ENCODE measurements around the gene GZF1.
A peak's percentile ranks its signal among the peaks of the same experiment; 100 is the strongest.

Gene GZF1

GRCh38 chr20:23407781-23408464, 45.9 kb downstream of the GZF1 start:
- DNase-seq (ENCODE audit: low read depth in 2 of 2): no peak

- DNase-seq (ENCODE audit: low read depth in 2 of 2): no peak
Measured at GRCh38 chr20:23408957-23409356, 47.0 kb downstream of the GZF1 start.

- no peak for DNase-seq (ENCODE audit: low read depth in 2 of 2)
Measured at GRCh38 chr20:23409800-23410199, 47.8 kb downstream of the GZF1 start.

- no peak for DNase-seq (ENCODE audit: low read depth in 2 of 2)
Measured at GRCh38 chr20:23410916-23411695, 49.1 kb downstream of the GZF1 start.

GRCh38 chr20:23412026-23412425, 50.0 kb downstream of the GZF1 start:
- no peak for DNase-seq (ENCODE audit: low read depth in 2 of 2)

- DNase-seq (ENCODE audit: low read depth in 2 of 2): no peak
Measured at GRCh38 chr20:23413862-23414422, 52.0 kb downstream of the GZF1 start.

GRCh38 chr20:23414526-23415188, 52.7 kb downstream of the GZF1 start:
- DNase-seq (ENCODE audit: low read depth in 2 of 2): no peak

GRCh38 chr20:23415555-23415954, 53.6 kb downstream of the GZF1 start:
- DNase-seq (ENCODE audit: low read depth in 2 of 2): no peak

GRCh38 chr20:23415959-23416583, 54.1 kb downstream of the GZF1 start:
- DNase-seq (ENCODE audit: low read depth in 2 of 2): no peak

- DNase-seq (ENCODE audit: low read depth in 2 of 2): no peak
Measured at GRCh38 chr20:23417861-23418260, 55.9 kb downstream of the GZF1 start.

GRCh38 chr20:23419657-23419994, 57.6 kb downstream of the GZF1 start:
- no peak for DNase-seq (ENCODE audit: low read depth in 2 of 2)

- peak in 1 of 2 donors; percentile 31 for DNase-seq (ENCODE audit: low read depth in 2 of 2)
Measured at GRCh38 chr20:23419995-23420901, 58.3 kb downstream of the GZF1 start.

GRCh38 chr20:23420943-23421931, 59.3 kb downstream of the GZF1 start, which contains the start of gene NAPB:
Gene NAPB (minus strand): TSS chr20:23421488. CDS start chr20:23421402, 86 bp downstream.
- DNase-seq (ENCODE audit: low read depth in 2 of 2): peak; percentile 90 to 91
